HG02885 (cell line): ENCODE results near the gene HELQ.

Source experiments
- ATAC-seq: cut with Tn5 transposase; IDR thresholded peaks from one replicate; pipeline ENCODE4 v1.9.1; 2021; ENCODE audit warnings: mild to moderate bottlenecking; ENCODE audit not compliant: unreplicated experiment, poor library complexity

HELQ gene

DNA sequence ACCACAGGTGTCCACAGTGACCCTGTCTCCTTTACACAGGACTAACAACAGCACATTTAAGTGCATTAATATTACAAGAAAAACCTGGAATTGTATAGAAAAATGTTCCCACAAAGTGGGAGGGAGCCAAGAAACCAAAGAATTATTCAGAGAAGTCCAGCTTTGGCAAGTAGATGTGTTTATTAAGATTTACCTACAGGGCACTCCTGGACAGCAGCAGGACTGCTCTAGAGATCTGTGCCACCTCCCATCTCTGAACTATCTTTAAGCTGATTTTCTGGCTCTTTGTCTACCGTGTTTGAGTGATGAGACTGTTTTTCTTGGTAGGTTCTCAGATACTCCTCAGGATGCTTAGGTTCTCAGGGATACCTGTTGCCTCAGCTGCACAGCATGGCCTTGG, 82.7 kb downstream of the HELQ start:
- ATAC-seq = no peak

DNA sequence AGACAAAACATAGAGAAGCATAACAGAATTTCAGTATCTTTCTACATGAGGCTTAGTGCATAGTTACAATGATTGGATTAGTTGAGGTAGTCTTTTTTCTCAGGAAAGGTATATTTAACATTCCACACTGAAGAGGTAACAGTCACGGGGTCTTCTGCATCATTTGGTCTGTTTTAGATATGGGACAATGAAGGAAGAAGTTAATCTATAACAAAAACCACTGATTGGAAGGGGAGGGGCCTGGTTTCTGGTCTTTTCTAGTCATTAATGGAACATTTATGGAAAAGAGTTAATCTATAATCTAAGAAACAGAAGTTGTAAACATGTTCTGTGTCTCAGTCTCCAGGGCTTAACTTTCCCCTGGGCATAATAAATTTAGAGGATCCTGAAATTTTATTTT, 83.7 kb downstream of the HELQ start:
- ATAC-seq = no peak

DNA sequence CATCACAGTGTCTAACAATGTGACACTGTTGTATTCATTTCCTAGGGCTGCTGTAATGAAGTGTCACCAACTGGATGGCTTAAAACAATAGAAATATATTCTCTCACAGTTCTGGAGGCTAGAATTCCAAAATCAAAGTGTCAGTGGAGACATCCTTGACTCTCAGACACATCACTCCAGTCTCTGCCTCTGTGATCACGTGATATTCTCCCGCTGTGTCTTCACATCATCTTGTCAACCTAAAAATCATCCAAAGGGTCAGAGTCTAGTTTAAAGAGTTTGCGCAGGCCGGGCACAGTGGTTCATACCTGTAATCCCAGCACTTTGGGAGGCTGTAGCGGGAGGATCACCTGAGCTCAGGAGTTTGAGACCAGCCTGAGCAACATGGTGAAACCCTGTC, 84.4 kb downstream of the HELQ start:
- ATAC-seq = no peak

DNA sequence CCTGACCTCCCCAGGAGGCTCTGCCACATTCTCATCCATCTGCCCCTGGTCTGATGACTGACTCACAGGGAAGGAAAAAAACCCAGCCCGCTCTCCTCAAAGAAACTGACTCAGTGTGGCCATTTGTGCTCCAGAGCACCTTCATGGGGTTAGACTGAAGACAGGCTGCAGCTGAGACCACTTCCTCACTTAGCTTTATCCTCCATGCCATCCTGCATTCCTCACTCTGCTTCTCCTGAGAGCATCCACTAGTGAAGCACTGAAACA, 85.0 kb downstream of the HELQ start:
- no peak for ATAC-seq

DNA sequence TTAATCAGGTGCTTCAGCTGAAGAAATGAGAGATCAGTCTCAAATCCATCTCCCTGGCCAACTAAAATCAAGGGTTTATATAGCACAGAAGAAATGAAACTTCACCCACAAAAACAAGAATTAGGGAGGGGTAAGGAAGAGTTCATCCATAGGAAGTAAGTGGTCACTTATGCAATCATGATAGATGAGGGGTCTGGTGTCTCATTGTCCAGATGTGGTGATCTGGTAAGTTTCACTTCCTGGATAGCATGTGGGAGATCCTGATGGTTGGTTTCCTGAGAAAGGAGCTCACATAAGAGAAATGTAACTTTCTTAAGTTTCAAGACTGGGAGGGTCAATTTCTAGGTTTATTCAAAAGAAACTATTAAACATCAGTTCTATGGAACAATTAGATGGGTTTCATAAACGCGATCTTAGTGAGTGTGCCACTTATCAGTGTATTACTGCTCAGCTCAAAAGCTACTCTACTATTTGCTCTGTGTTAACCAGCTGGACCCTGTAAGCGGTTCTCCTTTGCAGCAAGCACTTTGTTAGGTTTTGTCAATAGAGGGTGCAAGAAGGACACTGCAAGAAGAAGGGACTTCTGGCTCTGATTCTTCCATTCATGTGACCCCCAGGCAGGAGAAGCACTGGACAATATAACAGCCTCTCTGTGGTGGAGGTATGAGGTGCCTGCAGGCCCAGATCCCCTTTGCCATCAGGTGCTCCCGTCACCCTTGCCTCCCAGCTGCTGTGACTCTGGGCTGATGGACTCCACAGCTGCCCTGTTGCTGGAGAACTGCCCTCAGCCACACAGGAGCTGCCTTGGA, 85.6 kb downstream of the HELQ start:
- ATAC-seq = no peak

DNA sequence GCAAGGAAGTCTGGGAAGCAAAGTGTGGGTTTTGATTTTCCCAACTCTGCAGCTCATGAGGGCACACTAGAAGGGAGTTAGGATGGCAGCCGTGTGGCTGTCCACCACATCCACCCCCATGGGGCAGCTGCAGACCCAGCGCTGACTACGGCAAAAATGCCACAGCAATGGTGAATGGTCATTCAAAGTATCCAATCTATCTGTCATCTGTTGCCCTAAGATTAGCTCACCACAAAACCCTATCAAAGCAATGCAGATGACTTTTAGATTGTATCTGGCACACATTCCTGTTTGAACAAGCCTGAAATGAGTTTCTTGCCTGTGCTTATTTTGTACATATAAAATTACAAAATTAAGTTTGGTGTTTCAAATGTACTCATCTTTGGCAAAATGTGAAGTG, 91.3 kb downstream of the HELQ start:
- ATAC-seq = no peak

DNA sequence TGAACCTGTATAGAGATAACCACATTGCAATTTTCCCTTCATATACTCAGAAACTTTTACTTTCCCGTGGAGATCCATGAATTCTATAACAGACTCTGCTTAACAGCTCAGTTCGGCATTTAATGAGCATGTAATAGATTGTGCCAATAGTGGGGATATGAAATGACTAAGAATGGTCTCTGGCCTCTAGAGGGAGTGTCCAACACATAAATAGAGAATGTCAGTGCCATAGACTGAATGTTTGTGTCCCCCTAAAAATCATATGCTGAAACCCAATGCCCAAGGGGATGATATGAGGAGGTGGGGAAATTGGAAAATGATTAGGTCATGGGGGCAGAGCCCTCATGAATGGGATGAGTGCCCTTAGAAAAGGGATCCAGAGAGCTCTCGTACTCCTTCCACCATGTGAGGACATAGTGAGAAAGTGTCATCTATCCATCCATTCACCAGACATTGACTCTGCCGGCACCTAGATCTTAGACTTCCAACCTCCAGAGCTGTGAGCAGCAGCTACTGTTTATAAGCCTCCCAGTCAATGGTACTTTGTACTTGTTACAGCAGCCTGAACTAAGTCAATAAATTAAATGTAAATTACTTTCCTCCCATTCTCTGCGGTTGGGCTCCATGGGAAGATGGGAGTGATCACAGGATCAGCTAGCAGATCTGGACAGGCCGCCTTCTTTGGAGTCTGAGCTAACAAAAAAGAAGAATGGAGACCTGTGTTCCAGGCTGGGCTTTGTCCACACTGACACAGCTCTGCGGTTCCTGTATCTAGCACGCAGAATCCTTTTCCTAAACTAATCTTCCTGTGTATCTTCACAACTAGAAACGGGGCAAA, 92.9 kb downstream of the HELQ start:
- peak; percentile 74 for ATAC-seq

DNA sequence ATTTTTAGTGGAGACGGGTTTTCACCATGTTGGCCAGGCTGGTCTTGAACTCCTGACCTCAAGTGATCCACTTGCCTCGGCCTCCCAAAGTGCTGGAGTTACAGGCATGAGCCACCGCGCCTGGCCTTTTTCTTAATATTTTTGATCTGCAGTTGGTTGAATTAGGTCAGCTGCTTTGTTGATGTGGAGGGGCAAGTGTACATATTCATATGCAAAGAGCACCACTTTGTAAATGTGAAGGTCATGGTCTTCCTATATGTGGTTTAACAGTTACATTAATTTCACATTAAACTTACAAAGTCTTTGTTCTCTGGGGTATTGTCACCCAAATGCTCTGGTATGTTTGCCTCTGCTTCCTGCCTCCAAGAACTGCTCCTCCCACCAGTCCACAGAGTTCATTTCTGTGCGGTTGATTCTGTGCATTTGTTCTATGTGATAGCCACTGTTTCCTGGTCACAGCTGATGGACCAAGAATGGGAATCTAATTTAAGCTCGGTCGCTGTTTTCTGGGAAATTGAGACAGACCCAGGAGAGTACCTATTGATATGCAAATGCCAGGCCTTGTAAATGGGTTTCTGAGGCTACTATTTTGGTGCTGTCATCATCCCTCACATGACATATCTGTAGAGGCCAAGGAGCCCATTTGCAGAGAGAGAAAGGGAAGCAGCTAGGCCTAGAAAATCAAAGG, 94.1 kb downstream of the HELQ start:
- ATAC-seq = no peak

DNA sequence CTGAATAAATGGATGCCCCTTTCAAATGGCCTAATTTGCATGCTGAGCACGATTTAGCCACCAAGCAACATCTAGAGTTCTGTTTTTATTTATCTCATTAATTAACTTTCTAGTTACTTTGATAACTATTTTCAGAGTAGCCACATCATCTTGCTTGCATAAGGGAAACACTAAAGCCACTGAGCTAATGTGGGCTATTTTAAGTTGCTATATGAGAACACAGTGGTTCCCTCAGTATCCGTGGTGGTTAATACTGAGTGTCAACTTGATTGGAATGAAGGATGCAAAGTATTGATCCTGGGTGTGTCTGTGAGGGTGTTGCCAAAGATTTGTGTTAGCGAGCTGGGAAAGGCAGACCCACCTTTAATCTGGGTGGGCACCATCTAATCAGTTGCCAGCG, 95.6 kb downstream of the HELQ start:
- no peak for ATAC-seq

DNA sequence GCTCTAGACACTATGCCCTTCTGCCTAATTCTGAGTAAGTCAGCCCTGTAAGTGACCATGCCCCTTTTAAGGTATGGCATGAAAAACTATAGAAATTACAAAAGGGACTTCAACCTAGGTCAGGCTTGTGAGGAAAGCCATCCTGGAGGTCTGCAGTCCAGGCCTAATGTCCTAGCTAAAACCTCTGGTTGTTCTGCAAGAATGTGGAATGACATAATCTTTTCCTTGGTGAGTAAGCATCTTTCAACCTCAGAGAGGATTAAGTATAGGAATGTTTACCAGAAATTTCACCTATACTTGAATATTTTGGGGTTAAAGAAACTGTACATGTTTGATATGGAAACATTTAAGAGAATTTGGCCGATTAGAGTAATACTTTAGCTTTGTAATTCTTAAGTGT, 97.2 kb downstream of the HELQ start:
- ATAC-seq = no peak
